Measurements from ENCODE around the gene BRD1.
"Not testable (repeated sequence)": the region's sequence is repeated elsewhere in the genome, so short reads cannot be mapped to it uniquely, and the experiment has no call there.

Gene BRD1

GRCh38 chr22:49852898-49853894 lies 25.5 kb upstream of the BRD1 start, which contains the start of gene ZBED4:
ZBED4 (plus strand) TSS chr22:49853844; CDS start chr22:49883663, 29,819 bp downstream.
- peak; percentile 73 for DNase-seq

DNA sequence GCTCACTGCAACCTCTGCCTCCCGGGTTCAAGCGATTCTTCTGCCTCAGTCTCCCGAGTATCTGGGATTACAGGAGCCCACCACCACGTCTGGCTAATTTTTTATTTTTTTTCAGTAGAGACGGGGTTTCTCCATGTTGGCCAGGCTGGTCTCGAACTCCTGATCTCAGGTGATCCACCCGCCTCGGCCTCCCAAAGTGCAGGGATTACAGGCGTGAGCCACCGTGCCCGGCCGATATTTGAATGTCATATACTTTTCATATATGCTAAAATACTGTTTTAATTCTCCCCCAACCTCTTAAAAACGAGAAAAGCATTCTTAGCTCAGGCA lies 24.9 kb upstream of the BRD1 start:
- DNase-seq = not testable (repeated sequence)

DNA sequence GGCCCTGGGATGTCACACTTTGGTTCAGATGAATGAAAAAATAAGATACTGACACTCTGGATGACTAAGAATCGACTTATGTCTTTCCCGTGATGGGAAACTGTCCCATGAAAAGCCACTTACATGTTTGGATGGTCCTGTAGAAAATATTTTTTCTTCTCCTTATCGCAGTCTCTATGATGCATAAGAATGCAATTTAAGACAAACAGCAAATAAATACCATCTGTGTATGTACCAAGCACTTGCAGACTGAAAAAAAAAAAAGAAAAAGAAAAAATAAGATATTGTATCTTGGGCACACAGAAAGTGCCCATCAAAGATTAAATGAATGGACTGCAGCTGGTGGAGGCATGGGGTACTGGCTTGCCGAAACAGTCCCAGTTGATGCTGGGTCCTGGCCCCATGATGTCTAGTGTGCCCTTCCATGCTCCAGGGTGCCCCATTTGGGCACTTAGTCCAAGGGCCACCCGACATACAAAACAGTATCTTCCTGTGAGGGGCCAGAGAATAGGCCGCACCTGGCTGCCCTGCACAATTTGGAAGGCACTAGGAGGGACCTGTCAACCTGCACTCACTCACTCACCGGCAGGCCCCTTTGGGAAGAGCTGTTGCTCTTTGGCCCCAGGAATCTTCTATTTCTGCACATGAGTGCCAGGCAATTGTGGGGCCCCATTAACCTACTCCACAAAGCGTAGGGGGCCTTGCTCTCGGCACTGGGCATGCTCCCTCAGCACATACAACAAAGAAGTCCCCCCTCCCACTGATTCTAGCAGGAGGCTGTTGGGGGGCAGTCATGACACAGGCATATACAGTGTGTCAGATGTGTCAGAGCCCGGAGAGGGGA lies 23.5 kb upstream of the BRD1 start:
- DNase-seq = no peak

- no peak for DNase-seq
These were observed 22.6 kb upstream of the BRD1 start for GRCh38 chr22:49850021-49850911.

DNA sequence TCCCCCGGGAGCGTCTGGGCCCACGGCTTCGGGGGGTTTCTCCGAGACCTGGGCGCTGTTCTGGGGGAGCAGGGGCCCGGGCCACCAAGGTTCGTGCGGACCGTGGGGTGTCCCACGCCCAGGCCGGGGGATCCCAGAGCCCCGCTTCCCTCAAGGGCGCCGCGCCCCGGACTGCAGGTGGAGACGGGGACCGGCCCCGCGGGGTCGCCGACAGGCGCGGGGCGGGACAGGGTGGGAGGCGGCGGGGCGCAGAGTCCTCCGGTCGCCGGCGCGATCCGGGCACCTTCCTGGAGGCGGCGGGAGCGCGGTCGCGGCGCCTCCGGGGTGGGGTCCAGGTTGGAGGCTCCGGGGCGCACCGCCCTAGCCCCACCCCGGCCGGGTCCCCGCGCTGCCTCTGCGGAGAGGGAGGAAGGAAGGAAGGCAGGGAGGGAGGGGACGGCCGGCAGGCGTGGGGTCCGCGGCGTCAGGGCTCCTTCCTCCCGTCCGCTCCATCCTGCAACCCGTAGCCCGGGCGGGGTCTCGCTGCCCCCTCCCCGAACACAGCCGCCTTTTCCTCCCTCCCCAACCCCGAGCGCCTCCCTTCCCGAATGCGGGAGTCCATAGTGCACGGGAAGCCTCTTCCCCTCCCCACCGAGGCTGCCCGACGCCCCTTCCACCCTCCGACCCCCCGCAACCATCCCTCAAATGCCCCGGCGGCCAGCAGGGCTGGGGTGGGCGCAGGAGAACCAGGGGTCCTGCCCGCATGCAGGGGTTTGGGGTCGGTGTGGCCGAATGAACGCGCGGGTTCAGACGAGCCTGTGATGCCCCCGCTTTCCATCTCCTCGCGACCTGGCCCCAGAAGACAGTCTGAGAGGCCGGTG lies 21.7 kb upstream of the BRD1 start:
- no peak for DNase-seq

DNA sequence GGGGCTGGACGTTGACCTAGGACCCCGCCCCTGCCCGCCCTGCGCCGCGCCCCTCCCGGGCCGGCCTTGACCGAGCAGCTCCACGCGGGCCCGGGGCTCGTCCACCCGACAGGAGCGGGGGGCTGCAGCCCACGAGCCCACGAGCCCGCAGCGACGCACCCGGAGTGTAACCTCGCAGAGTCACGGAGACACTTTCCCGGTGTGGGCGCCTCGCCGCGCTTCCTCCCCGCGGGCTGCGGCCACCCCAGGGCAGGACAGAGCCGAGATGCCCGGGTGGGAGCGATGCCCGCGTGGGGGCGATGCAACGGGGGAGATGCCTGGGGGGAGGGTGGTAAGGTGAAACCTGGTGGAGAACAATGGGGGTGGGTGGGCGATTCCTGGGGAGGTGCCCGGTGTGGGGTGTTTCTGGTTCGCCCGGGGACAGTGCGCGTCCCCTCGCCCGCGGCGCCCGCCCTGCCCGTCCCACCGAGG lies 21.1 kb upstream of the BRD1 start:
- no peak for DNase-seq

DNA sequence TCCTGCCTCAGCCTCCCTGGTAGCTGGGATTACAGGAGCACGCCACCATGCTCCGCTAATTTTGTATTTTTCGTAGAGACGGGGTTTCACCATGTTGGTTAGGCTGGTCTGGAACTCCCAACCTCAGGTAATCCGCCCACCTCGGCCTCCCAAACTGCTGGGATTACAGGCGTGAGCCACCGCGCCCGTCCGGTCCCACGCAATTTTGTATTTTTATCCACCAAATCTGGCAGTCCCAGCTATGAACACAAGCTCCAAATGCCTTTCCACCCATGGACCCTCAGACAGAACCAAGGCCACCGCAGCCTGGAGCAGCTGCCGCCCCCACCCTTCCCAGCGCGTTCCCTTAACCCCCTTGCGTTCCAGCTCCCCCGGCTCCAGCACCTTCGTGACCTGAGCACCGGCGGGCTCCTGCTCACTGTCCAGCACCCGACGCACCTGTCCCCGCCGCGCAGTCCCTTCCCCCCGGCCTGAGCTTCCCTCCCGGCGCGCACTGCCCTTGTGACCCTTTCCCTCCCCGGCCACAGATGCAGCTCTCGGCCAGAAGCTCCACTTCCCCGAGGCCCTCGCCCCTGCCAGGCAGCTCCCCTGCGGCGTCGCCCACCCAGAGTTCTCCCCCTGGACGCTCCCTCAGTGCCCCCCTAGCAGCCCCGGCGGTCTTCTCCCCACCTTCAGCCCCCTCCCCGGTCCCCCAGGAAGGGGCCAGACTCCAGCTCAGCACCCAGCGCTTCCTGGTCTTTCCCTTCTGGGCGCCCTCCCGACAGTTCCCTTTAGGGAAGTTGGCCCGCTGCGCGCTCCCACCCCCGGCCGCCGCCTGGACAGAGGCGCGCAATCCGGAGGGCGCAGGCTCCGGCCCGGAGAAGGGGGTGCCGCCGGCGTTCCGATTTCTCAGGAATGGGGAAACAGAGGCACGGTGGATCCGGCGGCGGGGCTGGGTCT lies 20.3 kb upstream of the BRD1 start:
- no peak for DNase-seq

GRCh38 chr22:49845666-49846459 lies 18.2 kb upstream of the BRD1 start:
- DNase-seq = no peak

DNA sequence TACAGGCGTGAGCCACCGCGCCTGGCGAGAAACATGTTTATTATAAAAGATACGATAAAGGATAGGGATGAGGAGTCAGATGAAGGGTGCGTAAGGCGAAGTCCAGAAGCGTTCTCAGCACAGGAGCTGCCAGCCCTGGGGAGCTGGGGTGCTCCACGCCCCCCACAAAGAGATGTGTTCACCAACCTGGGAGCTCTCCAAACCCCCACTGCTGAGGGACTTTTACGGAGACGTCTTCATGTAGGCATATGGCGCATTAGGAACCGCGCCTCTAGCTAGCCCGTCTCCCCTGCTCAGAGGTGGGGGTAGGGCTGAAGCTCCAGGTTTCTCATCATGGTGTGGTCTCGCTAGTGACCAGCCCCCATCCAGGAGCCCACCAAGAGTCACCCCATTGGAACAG lies 17.6 kb upstream of the BRD1 start:
- no peak for DNase-seq

DNA sequence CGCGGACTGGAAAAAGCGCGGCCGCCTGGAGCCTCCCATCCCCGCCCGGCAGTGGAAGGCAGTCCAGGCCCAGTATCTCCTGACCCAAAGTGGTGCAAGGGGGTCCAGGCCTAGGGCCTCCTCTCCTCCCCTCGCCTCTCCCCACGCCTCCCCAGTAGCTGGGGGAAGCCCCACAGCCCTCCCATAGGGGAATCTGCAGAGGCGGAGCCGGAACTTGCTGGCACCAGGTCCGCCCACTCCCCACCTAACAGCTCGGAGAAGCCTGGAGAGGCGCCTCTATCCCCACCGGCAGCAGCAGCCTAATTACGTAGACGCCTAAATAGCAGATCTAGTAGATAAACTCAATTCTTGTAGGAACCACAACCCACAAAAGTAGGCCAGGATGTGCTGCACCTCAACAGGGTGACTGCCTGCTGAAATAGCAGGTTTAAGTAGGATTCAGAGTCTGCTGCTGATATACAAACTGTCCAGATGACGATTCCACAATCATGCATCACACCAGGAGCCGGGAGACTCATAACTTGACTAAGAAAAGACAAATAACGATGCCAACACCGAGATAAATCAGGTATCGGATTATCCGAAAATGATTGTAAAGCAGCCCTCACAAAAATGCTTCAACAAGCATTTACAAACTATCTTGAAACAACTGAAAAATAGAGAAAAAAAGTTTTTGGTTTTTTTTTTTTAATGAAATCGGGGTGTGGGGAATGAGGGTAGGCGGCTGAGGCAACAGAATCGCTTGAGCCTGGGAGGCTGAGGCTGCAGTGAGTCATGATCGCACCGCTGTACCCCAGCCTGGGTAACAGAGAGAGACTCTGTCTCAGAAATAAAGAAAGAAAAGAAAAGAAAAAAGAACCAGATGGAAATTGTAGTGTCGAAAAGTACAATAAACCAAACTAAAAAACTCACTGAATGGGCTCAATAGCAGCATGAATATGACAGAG lies 11.4 kb upstream of the BRD1 start:
- no peak for DNase-seq

- no peak for DNase-seq
These were observed 5.8 kb upstream of the BRD1 start for GRCh38 chr22:49833340-49834007.

- no peak for DNase-seq
These were observed 1.6 kb upstream of the BRD1 start for GRCh38 chr22:49829044-49829853.

DNA sequence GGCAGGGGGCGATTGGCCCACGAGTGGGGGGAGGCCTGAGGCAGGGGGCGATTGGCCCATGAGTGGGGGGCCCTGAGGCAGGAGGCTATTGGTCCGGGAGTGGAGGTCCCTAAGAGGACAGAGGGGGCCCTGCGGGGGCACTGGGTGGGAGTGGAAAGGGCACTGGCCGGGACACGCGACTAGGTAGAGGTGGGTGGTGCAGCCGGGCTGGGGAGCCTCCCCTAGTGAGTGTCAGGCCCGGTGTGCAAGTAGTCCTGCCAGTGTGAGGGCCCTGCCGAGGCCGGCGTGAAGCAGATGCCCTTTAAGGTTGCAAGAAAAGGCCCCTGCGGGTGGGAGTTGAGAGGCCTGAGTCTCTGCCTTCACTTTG lies 909 bp upstream of the BRD1 start:
- no peak for DNase-seq

- DNase-seq = no peak
These were observed 311 bp downstream of the BRD1 start for GRCh38 chr22:49827271-49827852.

GRCh38 chr22:49826603-49827270 lies 936 bp downstream of the BRD1 start:
- DNase-seq = no peak

Data from cortex of kidney (tissue), 1 donor.